Activated T-cell treated with anti-CD3 and anti-CD28 coated beads for 48 hours (primary cell): Measurements from ENCODE around the gene CCDC122.
A peak's percentile ranks its signal among the peaks of the same experiment; 100 is the strongest.
"Not testable (repeated sequence)": the region's sequence is repeated elsewhere in the genome, so short reads cannot be mapped to it uniquely, and the experiment has no call there.

Experiments used
- DNase-seq: peaks from one replicate; pipeline ENCODE4 v3.0.0-alpha.2; 2020; ENCODE audit warnings: low read depth

Gene CCDC122

DNA sequence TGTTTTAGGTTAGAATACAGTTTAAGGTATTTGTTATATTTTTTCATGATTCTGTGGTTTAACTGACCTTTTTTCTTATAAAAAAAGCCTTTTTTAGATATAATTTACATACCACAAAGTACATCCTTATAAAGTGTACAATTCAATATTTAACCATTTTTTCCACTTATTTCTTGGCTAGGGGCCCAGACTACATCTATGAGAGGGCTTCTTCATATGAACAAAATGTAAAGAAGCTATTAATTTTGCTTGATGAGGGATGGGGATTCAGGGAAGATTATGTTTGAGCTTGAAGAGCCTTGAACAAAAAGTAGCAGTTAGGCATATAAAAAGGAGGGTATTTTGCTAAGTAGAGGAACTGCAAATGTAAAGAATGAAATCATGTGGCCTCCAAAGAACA lies 2.2 kb downstream of the CCDC122 start:
- DNase-seq: no peak

DNA sequence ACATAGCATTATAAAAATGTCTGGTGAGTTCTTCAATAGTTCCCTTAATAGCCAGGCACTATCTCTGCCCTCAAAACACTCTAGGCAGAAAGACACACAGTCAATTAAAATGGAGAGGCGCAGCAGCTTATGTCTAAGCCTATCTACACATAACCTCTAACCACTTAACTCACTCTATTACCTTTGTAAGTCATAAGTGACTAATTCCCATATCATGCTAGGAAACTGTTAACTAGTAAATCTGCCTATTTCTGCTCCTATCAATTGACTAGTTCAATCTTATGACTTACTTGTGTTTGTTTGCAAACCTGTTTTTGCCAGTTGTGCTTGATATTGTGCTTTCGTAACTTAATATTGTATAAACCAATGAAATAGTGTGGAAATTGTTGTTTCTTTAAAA lies 3.2 kb downstream of the CCDC122 start:
- no peak for DNase-seq

DNA sequence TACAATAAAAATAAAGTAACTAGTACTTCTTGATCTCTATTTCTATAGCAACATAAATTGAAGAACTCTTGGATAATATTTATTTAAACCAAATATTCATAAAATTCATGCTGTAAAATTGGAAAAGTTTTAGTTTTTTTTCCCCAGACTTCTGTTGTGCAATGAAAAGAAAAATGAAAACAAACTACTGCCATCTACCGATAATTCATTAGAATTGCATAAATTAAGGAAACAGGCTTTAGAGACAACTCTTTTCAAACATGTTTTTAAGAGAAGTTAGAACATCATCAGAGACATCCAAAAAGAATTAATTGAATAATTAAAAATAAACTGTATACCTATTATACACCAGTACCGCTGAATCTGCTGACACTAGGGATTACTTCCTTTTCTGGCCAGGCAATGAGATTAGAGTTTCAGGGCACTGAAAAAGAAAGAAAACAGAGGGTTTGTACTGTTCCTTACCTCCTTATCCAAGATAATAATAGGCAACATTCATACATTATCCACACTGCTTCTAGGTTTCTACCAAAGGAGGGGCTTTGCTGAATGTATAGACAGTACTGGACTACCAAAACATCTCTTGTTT lies 4.9 kb downstream of the CCDC122 start:
- no peak for DNase-seq

DNA sequence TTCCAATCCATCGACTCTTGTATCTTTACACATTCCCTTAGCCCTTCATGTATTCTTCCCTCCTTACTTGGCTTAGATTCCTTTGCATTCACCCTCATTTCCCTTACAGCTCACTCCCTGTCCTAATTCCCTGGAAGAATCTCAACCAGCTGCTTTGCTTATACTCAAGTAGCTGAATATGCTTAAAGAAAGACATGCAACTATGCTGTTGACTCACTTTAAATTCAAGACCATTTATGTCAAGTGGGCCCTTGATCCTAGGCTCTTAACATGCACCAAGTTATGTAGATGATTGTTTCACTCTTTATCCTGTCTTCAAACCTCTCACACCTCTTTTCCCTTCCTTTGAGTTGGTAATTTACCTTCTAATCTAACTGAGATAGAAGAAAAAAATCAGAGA lies 7.4 kb downstream of the CCDC122 start:
- DNase-seq: no peak

DNA sequence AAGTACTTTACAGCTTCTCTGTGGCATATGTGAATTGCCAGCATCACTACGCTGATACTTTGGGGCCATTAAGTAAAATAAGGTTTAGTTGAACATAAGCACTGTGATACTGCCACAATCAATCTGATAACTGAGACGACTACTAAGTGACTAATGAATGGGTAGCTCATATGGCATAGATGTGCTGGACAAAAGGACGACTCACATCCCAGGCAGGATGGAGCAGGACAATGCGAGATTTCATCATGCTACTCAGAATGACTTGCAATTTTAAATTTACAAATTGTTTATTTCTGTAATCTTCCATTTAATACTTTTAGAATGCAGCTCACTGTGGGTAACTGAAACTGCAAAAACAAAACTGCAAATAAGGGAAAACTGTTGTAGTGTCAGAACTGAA lies 13.6 kb downstream of the CCDC122 start:
- DNase-seq: no peak

DNA sequence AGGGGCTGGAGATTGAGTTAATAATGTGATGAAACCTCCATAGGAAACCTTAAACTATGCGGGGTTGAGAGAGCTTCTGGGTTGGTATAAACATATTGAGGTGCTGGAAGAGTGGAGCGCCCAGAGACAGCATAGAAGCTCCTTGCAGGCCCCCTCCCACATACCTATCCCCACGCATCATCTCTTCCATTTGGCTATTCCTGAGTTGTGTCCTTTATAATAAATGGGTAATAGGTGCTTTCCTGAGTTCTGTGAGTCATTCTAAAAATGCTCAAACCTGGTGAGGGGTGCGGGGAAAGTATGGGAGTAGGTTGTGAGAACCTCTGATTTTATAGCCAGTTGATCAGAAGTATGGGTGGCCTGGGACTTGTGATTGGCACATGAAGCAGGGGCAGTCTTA lies 14.6 kb downstream of the CCDC122 start:
- DNase-seq: no peak

DNA sequence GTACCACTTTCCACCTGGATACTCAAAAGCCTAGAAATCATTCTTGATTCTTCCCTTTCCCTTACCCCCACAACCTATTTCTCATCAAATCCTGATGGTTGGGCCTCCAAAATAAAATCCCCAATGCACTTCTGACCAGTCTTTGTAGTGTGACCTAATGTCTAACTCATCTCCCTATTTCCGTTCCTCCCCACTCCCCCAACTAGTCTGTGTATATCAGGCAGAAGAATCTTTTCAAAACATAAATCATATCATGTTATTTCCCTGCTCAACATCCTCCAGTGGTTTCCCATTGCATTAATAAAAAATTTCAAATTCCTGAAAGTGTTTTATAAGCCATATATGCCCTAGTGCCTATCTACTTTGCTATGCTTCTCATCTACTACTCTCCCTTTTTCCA lies 17.7 kb downstream of the CCDC122 start:
- DNase-seq: no peak

DNA sequence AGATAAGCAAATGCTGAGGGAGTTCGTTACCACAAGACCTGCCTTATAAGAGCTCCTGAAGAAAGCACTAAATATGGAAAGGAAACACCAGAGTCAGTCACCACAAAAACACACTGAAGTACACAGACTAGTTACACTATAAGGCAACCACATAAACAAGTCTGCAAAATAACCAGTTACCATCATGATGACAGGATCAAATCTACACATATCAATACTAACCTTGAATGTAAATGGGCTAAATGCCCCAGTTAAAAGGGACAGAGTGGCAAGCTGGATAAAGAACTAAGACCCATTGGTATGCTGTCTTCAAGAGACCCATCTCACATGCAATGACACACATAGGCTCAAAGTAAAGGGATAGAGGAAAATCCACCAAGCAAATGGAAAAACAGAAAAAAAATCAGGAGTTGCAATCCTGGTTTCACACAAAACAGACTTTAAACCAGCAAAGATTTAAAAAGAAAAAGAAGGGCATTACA lies 26.6 kb downstream of the CCDC122 start:
- no peak for DNase-seq

DNA sequence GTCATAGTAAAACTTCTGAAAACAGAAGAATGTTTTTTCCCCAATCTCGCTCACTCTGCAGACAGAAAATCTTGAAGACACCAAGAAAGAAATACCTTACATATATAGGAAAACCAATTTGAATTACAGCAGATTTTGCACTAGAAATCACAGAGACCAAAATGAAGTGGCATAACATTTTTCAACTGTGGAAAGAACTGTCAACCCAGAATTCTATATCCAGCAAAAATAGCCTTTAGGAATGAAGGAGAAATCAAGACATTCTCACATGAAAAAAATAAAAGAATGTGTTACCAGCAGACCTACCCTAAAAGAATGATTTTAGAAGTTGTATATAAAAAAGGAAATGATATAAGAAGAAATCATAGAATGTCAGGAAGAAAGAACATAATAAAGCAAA lies 28.7 kb downstream of the CCDC122 start:
- DNase-seq: no peak

DNA sequence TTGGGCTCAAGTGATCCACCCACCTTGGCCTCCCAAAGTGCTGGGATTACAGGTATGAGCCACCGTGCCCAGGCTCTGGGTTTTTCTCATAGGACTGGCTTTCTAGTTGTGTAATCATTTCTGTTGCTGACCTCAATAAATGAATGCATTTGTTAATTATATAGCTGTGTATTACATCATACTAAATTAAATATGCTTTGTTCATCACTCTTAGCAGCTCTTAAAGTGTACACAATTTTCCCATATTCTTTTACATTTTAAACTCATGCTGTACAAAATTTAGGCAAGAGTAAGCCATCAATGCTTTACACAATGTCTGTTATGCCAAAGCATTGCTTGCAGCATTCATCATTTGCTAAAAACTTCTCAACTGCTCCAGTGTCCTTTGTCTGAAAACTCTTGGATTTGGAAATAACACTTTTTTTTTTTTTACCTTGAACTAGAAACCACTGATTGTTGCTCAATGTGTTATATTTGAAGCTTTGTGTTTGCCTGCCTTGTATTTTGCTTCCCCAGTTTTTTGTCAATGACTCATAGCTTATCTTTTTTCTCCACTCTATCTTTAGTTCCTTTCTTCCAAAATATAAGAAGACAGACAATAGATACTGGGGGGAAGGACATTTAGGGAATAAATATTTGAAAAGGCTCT lies 31.4 kb downstream of the CCDC122 start:
- DNase-seq: no peak

DNA sequence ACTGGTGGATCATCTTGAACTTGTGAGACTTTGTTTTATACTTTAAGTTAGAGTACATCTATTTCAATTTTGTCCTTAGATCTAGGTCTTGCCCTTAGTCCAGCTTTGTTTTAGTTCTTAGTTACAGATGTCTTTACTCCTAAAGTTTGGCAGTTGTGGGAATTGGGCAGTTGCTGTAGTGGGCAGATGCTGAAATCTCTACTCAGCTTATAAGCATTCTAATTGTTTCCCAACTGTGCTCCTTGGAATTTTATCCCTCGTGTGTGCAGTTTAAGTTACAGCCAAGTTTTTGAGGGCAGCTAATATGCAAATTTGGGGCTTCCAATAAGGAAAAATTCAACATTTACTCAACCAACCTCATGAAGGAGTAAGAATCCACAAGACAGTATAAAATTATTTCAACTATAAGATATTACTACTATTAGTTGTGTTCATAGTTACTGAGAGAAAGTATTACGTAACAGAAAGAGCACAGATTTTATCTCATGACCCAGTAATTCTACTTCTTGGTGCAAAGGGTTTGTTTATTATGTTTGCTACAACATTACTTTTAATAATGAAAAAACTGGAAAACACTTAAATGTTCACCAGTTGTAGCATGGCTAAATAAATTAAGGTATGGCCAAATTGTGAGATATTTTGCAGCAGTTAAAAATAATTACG lies 32.9 kb downstream of the CCDC122 start:
- DNase-seq: no peak

DNA sequence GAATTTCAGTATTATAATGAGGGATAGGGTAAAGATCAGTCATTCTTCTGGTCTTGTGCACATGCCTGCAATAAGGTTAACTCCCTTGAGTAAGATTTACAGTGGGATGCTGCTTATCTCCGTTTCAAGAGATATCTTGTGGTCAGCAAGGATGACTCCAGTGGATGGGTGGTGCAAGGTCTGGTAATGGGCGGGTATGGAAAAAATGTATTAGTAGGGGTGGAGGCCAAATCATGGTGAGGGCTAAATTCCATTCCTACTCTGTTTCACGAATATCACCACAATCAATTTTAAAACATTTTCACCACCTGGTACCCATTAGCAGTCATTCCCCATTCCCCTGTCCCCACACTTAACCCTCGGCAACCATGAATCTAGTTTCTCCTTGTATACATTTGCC lies 40.6 kb downstream of the CCDC122 start:
- DNase-seq: no peak

DNA sequence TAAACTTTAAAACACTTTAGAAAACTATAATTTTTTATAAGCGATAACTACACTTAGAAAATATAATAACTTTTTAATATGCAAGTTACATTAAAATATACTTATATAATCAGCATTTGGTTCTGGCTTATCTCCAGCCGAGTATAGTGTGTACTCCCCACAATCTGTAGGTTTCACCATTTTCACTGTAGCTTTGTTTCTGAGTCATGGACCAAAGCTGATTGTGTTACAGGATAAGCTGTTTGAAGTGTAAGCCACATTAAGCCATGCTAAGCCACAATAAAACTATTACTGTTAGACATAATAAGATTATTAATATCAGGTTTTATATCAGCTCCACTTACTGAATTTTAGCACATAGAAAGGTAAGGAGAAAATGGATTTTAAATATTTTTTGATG lies 43.8 kb downstream of the CCDC122 start:
- no peak for DNase-seq

DNA sequence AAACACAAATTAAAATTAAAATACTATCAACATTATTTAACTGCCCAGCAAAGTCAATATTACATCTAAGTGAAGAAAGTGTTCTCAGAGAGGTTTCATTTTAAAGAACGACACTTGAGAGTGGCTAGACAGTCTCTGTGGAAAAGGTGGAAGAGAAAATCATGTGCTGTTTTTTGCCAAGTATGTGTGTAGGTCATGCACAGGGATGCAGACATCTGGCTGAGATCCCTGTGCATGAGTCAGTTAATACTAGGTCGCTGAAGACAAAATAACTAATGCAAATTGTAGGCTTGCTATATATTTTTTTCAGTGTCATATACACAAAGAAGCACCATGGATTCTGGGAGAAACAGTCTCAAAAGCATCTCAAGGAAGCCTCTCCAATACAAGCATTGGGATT lies 48.5 kb downstream of the CCDC122 start:
- no peak for DNase-seq

DNA sequence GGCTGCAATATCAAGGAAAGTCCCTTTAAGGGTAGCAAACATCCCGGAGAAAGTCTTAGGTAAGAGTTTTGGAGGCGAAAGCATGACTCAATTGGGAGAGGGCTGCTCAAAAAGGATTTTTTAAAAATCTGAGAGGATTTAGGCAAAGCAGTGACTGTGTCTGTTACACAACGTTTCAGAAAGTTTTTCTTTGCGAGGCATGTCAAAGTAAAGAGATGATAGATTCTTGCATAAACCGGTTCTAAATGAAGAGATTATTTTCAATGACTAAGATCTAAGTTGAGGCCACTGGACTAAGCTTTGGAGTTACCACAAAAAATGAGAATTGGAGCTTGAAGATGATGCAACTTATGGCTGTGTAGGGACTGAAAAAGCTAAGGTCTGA lies 49.1 kb downstream of the CCDC122 start:
- DNase-seq: no peak

DNA sequence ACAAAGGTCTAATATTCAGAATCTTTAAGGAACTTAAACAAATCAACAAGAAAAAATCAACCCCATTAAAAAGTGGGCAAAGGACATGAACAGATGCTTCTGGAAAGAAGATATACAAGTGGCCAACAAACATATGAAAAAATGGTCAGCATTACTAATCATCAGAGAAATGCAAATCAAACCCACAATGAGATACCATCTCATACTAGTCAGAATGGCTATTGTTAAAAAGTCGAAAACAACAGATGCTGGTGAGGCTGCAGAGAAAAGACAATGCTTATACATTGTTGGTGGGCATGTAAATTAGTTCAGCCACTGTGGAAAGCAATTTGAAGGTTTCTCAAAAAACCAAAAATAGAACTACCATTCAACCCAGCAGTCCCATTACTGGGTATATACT lies 54.9 kb downstream of the CCDC122 start:
- DNase-seq: not testable (repeated sequence)

DNA sequence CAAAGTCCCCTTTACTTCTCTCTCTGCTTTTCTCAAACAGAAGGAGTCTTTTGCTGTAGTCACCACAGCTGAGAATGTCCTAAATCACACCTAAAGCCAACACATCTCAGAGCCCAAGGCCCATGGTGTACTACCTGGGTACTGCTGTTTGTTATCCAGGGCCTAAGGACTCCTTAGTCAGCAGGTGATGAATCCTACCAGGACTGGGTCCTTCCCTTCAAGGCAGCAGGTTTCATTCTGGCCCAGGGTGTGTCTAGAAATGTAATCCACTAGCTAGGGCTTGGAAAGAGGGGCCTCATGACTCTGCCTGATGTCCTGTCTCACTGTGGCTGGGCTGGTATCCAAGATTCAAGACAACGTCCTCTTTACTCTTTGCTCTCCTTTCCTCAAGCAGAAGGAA lies 56.6 kb downstream of the CCDC122 start:
- DNase-seq: no peak

DNA sequence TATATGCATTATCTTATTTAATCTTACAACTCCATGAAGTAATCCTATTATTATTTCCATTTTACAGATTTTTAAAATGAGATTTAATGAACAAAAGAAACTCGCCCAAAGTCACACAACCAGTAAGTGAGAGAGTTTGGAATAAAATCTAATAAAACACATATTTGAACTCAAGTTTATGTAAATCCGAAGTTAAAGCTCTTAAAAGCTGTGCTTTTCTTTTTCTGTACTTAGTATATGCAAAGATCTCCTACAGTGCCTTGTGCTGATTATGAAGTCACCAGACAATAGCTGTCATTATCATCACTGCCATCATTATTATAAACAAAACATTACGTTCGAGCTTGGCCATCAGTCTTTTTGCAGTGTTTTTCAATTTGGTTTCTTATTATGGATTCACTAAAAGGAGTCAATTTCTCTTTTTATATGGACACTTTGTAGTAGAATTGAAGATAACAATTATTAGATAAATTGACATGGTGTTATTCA lies 63.1 kb downstream of the CCDC122 start:
- DNase-seq: no peak

DNA sequence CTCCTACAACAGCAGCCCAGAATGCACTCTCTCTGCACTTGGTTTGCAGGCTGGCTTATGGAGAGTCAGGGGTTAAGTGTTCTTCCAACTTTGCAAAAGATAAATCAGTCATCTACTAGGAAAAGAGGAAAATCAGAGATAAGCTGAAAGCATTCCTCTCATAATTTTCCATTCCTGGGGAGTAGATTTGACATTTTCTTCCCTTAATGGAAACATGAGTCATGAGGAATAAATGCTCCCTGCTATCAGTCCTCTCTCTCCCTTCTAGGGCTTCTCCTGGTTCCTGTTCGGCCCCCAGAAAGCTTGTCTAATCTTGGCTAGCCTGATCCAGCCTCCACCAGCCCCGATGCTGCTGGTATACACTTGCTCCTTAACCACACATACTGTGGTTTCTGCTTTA lies 64.3 kb downstream of the CCDC122 start:
- no peak for DNase-seq

DNA sequence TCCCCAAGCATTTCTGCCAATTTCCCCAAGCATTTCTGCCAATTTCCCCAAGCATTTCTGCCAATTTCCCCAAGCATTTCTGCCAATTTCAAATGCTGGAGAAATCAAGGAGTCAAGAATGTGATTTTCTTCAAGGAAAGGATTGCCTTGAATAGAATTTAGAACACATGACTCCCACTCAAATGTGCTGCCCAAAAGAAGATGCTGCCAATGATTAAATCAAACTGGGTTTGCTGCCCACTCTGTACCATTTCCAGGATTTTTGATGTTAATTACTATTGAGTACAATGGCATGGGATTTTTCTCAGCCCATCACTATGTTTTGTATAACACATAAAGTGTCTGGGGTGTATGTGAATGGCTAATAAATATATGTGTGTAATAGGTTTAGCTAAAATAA lies 70.9 kb downstream of the CCDC122 start:
- DNase-seq: no peak

DNA sequence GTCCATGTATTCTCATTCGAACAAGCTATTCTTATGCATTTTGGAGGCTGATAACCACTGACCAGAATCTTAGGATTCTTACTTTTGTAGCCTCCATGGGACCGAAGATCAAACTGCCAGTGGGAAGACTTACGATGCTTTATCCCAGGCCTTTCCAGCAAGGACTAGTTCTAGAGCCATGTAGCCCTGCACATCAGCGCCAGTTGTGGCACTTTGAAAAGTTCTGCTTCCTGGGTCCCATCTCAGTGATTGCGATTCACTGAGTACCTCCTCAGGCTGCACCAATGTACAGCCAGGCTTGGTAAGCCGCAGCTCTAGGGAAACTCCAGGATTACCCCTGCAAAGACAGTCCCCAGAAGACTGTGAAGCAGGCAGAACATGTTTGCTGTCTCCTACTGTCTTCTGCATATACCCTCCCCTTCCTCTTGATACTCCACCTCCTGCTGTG lies 73.8 kb downstream of the CCDC122 start:
- no peak for DNase-seq

DNA sequence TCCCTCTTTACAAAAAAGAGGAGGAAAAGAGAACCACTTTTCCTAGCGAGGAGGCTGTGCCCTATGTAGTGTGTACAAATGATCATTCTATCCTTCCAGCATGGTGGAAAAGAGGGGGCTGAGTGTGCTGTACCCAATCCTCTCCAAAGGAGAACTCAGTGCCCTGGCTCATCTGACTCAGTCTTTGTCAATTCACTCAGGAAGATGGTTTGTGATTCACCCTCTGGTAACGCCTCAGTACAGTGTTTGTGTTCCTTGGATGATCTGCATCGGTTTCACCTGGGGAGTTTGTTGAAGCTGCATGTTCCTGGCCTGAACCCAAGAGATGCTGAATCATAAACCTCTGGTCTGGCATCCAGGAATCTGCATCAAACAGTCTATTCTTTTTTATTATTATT lies 74.5 kb downstream of the CCDC122 start:
- DNase-seq: peak; percentile 18

DNA sequence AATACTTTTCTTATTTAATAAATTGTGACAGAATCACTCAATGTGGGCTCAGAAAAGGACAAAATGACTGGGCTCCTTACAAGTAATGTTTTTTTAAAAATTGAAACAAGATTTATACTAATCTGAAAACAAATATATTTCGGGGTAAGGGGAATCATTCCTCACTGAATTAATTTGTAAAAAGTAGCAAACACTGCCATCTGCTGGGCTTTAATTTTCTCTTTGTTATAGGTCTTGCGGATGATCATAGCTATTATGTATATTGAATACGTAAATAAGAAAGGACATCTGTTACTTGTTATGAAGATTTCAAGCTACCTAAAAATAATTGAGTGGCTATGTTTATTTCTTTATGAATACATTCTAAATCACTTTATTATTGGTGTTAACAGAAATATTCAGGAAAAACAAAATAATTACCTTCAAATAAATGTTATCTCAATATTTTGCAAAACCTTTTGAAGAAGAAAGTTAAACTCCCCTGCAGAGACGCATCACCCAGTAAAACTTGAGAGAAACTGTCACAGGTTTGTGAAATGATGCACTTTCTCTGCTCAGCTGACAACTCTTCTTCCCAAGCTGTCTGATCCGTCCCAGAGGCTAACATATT lies 75.0 kb downstream of the CCDC122 start:
- DNase-seq: no peak
